H1 (cell line): Measurements from ENCODE around the gene SS18. TPM values are rescaled to one million over a fixed set of nuclear protein-coding genes. Genes with fewer than 3 reads are reported as not detected.

ENCODE experiments used
- GABPA ChIP-seq: IDR thresholded peaks from 2 replicates; pipeline ENCODE4 v1.6.1; 2011; ENCODE audit warnings: mild to moderate bottlenecking, low read length, moderate library complexity, borderline replicate concordance; ENCODE audit not compliant: insufficient read depth
- polyA plus RNA-seq, 7 experiments: library from polyadenylated mRNA; depleted of rRNA in 3 of 7; stranded (reverse) in 5 of 7; unstranded in 2 of 7; fragments of >200 nt in 5 of 7; fragments of 200-250 nt in 2 of 7; gene quantifications; 1 replicate in 5 of 7; 2 replicates in 1 of 7; 4 replicates in 1 of 7; pipeline versions ENCODE4 v1.2.1 to v1.2.3, GENCODE V29; 2011 to 2013; ENCODE audit warnings: missing spikeins in 2 of 7, mixed read lengths in 2 of 7
- total RNA-seq: library from RNA; stranded (reverse); fragmentation: NEBNext Ultra II Directional; extraction: Animal tissue kit (Norgen Biotek cat#: 25700); gene quantifications from 2 replicates; pipeline ENCODE4 v1.2.1, GENCODE V29; 2021
- TF ChIP-seq, protein P1 (sequence below): IDR thresholded peaks from 2 replicates; pipeline ENCODE4 v1.6.1; 2012; ENCODE audit warnings: low read length, inconsistent platforms

The SS18 gene
- total and polyA plus RNA-seq, 2 of the 8 experiments (the other 6 are each of a cell fraction or from before 2014, with no cell fraction given) = 83.5 to 106 TPM

- TF ChIP-seq, protein P1, sequence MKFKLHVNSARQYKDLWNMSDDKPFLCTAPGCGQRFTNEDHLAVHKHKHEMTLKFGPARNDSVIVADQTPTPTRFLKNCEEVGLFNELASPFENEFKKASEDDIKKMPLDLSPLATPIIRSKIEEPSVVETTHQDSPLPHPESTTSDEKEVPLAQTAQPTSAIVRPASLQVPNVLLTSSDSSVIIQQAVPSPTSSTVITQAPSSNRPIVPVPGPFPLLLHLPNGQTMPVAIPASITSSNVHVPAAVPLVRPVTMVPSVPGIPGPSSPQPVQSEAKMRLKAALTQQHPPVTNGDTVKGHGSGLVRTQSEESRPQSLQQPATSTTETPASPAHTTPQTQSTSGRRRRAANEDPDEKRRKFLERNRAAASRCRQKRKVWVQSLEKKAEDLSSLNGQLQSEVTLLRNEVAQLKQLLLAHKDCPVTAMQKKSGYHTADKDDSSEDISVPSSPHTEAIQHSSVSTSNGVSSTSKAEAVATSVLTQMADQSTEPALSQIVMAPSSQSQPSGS = no peak
- no peak for TF ChIP-seq GABPA
- TF ChIP-seq, all 59 proteins: peak for 0
Measured at GRCh38 chr18:26052505-26052904, 37.9 kb downstream of the SS18 start (continued).
